Testis (tissue), 3 donors: Measurements from ENCODE around the gene TEX26. TPM values are rescaled to one million over a fixed set of nuclear protein-coding genes. Genes with fewer than 3 reads are reported as not detected.

Source experiments
- DNase-seq: peaks from one replicate; pipeline ENCODE4 v3.0.0-alpha.2; 2019
- H3K27ac ChIP-seq, 2 donors: fragments of 200-600 bp; sonication (generic); one replicate each; pipeline ENCODE4 v1.5.1; 2019
- H3K27me3 ChIP-seq: fragments of 200-600 bp; sonication (generic); one replicate; pipeline ENCODE4 v1.5.1; 2019
- H3K36me3 ChIP-seq: fragments of 200-600 bp; sonication (generic); one replicate; pipeline ENCODE4 v1.5.1; 2017; ENCODE audit warnings: low read depth; ENCODE audit errors: missing control alignments
- H3K4me1 ChIP-seq: fragments of 200-600 bp; sonication (generic); one replicate; pipeline ENCODE4 v1.5.1; 2019
- H3K4me3 ChIP-seq, 2 donors: fragments of 200-600 bp; sonication (generic); one replicate each; pipeline ENCODE4 v1.5.1; 2017 to 2019
- H3K9me3 ChIP-seq: fragments of 200-600 bp; sonication (generic); one replicate; pipeline ENCODE4 v1.5.1; 2017
- POLR2A ChIP-seq: fragments of 450-650 bp; IDR thresholded peaks from one replicate; pipeline ENCODE4 v1.6.1; 2017; ENCODE audit warnings: antibody characterized with exemption, mild to moderate bottlenecking, moderate library complexity
- WGBS, 2 donors: methylation state at CpG; one replicate each; pipeline ENCODE4 v1.1.5; 2018; 5-methylcytosine and 5-hydroxymethylcytosine counted together
- intact Hi-C: fragments of 100-400 bp; cut with DNase I; formaldehyde crosslinking; loops from one replicate; pipeline ENCODE4 v1.15.1; 2023; ENCODE audit warnings: low total_unique reads
- polyA plus RNA-seq: library from polyadenylated mRNA; stranded (reverse); fragments of 350-450 nt; fragmentation: Illumina TruSeq; extraction: RNeasy Lipid Tissue Mini Kit (QIAGEN cat#74804); gene quantifications from one replicate; pipeline ENCODE4 v1.2.3, GENCODE V29; 2014; ENCODE audit warnings: low read depth, low replicate concordance; ENCODE audit not compliant: insufficient read depth
- total RNA-seq, 2 donors: library from RNA; depleted of rRNA; stranded (reverse); fragments of >200 nt; gene quantifications; one replicate each; pipeline ENCODE4 v1.2.3, GENCODE V29; 2016
- TF ChIP-seq, protein P1 (sequence below), 3 experiments: fragments of 450-650 bp in 2 of 3; fragments of 200-600 bp in 1 of 3; sonication (generic) in 1 of 3; IDR thresholded peaks; one replicate each; pipeline ENCODE4 v1.5.1; 2016 to 2019; ENCODE audit warnings: antibody characterized with exemption in 3 of 3, mild to moderate bottlenecking in 2 of 3, moderate library complexity in 1 of 3

Gene TEX26
- total and polyA plus RNA-seq, 3 donors from 2014 or later = 5.5 to 40.7 (median 21.4) TPM

DNA sequence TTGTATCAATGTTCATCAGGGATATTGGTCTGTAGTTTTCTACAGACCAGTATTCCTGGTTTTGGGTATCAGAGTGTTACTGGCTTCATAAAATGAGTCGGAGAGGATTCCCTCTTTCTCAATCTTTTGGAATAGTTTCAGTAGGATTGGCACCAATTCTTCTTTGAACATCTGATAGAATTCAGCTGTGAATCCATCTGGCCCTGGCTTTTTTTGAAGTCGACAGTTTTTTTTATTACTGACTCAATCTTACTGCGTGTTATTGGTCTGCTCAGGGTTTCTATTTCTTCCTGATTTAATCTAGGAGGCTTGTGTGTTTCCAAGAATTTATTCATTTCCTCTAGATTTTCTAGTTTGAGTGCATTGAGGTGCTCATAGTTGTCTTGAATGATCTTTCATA lies 11.4 kb downstream of the TEX26 start:
- H3K4me1 ChIP-seq = no peaks in the 10 kb centered on the region
- no peak for TF ChIP-seq POLR2A
- TF ChIP-seq, protein P1, sequence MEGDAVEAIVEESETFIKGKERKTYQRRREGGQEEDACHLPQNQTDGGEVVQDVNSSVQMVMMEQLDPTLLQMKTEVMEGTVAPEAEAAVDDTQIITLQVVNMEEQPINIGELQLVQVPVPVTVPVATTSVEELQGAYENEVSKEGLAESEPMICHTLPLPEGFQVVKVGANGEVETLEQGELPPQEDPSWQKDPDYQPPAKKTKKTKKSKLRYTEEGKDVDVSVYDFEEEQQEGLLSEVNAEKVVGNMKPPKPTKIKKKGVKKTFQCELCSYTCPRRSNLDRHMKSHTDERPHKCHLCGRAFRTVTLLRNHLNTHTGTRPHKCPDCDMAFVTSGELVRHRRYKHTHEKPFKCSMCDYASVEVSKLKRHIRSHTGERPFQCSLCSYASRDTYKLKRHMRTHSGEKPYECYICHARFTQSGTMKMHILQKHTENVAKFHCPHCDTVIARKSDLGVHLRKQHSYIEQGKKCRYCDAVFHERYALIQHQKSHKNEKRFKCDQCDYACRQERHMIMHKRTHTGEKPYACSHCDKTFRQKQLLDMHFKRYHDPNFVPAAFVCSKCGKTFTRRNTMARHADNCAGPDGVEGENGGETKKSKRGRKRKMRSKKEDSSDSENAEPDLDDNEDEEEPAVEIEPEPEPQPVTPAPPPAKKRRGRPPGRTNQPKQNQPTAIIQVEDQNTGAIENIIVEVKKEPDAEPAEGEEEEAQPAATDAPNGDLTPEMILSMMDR (IDR thresholded peaks at IDR 0.05) = no peak
- H3K4me3 ChIP-seq = no peak overlapping the region
- no peak for DNase-seq
- H3K36me3 ChIP-seq = no peaks in the 10 kb centered on the region
- H3K27ac ChIP-seq = no peak overlapping the region
- no peaks in the 10 kb centered on the region for H3K27me3 ChIP-seq
- WGBS, 2 donors = 82 to 83% methylated on average over 3 of the region's 3 CpGs
- intact Hi-C loops = no loop called here
- no peaks in the 10 kb centered on the region for H3K9me3 ChIP-seq

DNA sequence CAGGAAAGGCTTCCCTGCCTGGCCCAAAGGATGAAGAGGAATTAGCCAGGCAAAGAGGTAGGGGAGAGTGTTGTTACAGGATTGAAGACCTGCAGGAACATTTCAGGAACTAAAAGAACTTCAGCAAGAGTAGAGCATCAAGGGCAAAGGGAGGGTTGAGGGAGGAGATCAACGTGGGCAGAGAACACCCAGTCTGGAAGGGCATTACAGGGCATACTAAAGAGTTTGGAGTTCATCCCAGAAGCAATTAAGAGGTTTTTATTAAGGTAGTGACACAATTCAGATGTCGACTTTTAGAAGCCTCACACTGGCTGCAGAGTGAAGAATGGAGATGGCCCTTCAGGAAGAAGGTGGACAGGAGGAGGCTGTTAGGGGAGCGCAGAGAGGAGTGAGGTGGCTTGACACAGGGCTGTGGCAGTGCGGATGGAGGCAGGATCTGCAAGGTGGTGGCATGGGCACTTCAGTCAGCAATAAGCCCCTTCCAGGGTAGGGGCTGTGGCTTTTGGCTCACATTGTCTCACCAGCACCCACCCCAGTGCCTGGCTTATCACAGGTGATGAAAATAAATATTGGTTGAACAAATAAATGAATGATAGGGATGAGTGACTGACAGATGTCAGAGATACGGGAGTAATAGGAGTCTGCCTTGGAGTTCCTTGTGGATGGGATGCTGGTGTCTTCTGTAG lies 24.9 kb downstream of the TEX26 start:
- 74 to 80% methylated on average over 5 of the region's 5 CpGs for WGBS, 2 donors
- Histone ChIP-seq H3K9me3 (no peaks in the 10 kb centered on the region), H3K27me3 (no peaks in the 10 kb centered on the region), H3K27ac (no peak overlapping the region), H3K4me1 (no peaks in the 10 kb centered on the region), H3K36me3 (no peaks in the 10 kb centered on the region), H3K4me3 (no peak overlapping the region)
- intact Hi-C loops = no loop called here
- TF ChIP-seq POLR2A = no peak
- TF ChIP-seq, protein P1 (IDR thresholded peaks at IDR 0.05) = no peak
- no peak for DNase-seq

DNA sequence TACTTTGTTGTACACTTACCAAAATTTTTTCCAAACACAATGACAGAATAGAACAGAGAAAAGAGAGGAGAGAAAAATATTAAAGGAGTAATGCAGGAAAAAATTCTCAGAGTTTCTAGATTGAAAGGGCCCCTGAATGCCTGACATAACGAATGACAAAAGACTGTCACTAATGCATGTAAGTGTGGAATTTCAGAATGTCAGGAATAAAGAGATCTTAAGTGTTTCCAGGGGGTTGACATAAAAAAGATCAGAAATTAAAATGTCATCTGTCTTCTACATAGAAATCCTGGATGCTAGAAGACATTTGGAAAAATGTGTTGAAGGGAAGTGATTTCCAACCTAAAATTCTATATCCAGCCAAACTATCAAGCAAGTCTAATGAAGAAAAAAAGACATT lies 27.2 kb downstream of the TEX26 start:
- intact Hi-C loops = no loop called here
- WGBS, 2 donors = 89 to 93% methylated on average over 1 of the region's 1 CpG

DNA sequence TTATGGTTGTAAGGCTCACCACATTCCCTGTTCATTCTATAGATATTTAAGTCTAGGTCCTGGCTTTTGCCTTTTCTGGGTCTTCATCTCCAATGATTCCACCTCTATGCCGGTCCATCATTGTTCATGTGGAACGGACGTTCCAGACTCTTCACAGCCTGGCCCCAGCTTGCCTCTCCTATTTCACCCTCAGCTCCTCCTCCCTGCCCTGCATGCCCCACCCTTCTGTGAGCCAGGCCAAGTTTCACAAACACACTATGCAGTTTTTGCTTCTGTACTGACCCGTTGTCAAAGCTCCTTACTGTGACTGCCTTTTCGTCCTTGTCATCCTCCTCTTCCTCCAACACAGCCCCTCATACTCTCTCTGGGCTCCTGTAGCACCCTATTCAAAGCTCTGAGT lies 31.3 kb downstream of the TEX26 start:
- H3K36me3 ChIP-seq = no peaks in the 10 kb centered on the region
- no peaks in the 10 kb centered on the region for H3K27me3 ChIP-seq
- H3K27ac ChIP-seq = no peak overlapping the region
- H3K4me3 ChIP-seq = no peak overlapping the region
- no peaks in the 10 kb centered on the region for H3K9me3 ChIP-seq
- TF ChIP-seq POLR2A = no peak
- TF ChIP-seq, protein P1 (IDR thresholded peaks at IDR 0.05) = no peak
- 33 to 44% methylated on average over 5 of the region's 5 CpGs for WGBS, 2 donors
- DNase-seq = peak; percentile 21
- no peaks in the 10 kb centered on the region for H3K4me1 ChIP-seq
- intact Hi-C loops = no loop called here

More for the DNA sequence above, 27.2 kb downstream of the TEX26 start:
- Histone ChIP-seq H3K27me3 (no peaks in the 10 kb centered on the region), H3K4me3 (no peak overlapping the region), H3K36me3 (no peaks in the 10 kb centered on the region), H3K9me3 (no peaks in the 10 kb centered on the region), H3K27ac (no peak overlapping the region), H3K4me1 (no peaks in the 10 kb centered on the region)
- no peak for DNase-seq
- TF ChIP-seq POLR2A = no peak
- TF ChIP-seq, protein P1 (IDR thresholded peaks at IDR 0.05) = no peak

DNA sequence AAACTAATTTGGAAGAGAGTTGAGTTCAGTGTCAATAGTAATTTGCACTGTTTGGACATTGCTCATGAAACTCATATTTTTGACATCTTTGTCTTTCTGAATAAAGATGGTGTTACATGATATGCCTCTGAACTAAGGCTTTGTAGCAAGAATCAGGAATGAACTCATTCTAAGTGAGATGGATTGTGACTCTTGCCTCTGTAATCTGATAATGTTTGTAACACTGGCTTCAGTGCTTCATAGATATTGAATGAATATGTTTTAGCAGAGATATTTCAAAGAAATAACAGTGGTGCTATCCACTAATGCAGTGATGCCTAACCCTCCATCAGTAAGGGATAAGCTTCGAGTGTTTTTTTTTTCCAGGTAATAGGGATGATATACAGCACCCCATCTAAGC lies 32.9 kb downstream of the TEX26 start:
- intact Hi-C loops = no loop called here
- Histone ChIP-seq H3K4me3 (no peak overlapping the region), H3K27ac (no peak overlapping the region), H3K4me1 (no peaks in the 10 kb centered on the region), H3K36me3 (no peaks in the 10 kb centered on the region), H3K9me3 (no peaks in the 10 kb centered on the region), H3K27me3 (no peaks in the 10 kb centered on the region)
- DNase-seq = no peak
- TF ChIP-seq, protein P1 (IDR thresholded peaks at IDR 0.05) = no peak
- no peak for TF ChIP-seq POLR2A
- 86 to 96% methylated on average over 1 of the region's 1 CpG for WGBS, 2 donors
